ENCODE measurements around the gene ISG20. TPM values are rescaled to one million over a fixed set of nuclear protein-coding genes. Genes with fewer than 3 reads are reported as not detected.

The ISG20 gene
- polyA plus RNA-seq, 1 donor (not counting 4 experiments of a cell fraction or from before 2014, with no cell fraction given) = 8.9 TPM

DNA sequence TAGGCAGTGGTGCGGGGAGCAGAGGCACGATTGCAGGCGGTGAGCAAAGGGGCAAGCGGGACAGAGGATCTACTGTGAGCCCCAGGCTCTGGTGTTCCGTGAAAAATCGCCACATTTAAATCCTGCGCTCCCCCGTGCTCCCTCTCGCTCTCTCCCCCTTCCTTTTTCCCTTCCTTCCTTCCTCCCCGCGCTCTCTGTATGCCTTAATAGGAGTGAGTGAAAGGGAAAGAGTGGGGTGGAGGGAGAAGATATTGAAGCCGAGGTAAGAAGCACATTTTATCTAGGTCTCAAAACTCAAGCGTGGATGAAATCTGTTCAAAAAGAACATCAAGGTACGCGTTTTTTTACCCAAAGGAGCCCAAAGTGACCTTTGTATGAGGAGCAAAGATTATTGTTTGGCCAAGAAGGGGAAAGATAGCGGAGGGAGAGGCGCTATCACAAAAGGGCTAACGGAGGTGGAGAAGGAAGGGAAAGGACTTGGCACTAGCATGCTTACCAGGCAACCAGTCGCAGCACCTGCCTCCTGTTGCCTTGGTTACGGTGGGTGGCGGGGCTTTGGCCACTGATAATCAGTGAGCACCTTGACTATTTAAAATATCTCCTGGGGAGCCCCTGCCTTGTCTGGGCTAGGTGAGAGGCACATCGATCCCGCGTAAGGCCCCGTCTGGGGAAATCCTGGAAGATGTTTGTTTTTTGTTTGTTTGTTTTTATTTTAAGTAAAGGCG lies 32.6 kb upstream of the ISG20 start:
- Histone ChIP-seq H3K9me1 (ENCODE audit: control insufficient read depth, extremely low read depth, insufficient read depth, low read length) (no peaks in the 10 kb centered on the region), H2AFZ (ENCODE audit: control insufficient read depth, low read length) (no peak overlapping the region), H3K9ac (ENCODE audit: control insufficient read depth, extremely low read depth, insufficient read depth, low read length) (no peak overlapping the region), H3K9me3 (ENCODE audit: control insufficient read depth, low read depth, low read length) (no peaks in the 10 kb centered on the region), H3K36me3 (ENCODE audit: control insufficient read depth in 2 of 2, extremely low read depth in 1 of 2, insufficient read depth in 2 of 2, low read length in 2 of 2) (no peaks in the 10 kb centered on the region), H3K27me3 (ENCODE audit: control insufficient read depth, extremely low read depth, insufficient read depth, low read length) (peaks cover 60% of the 10 kb centered on the region), H3K4me1 (ENCODE audit: control insufficient read depth, extremely low read depth, insufficient read depth, low read length) (no peaks in the 10 kb centered on the region), H3K4me2 (ENCODE audit: control insufficient read depth, extremely low read depth, insufficient read depth, low read depth, low read length) (no peak overlapping the region), H3K27ac (ENCODE audit: control insufficient read depth, insufficient read depth, low read length) (no peak overlapping the region), H3K4me3 (ENCODE audit: control insufficient read depth in 2 of 3, extremely low read depth in 1 of 3, insufficient read depth in 2 of 3, low read depth in 1 of 3, low read length in 3 of 3) (no peak overlapping the region), H4K20me1 (ENCODE audit: control insufficient read depth, extremely low read depth, insufficient read depth, low read length) (no peaks in the 10 kb centered on the region), H3K79me2 (ENCODE audit: control insufficient read depth, insufficient read depth, low read length) (no peaks in the 10 kb centered on the region)
- DNase-seq (ENCODE audit: low read depth, low spot score) = no peak
- dilution Hi-C loops (cut with MboI; ENCODE audit: extremely low pct_ligation_motif_present, low sequenced_read_pairs) = no loop called here
- TF ChIP-seq, protein P1, sequence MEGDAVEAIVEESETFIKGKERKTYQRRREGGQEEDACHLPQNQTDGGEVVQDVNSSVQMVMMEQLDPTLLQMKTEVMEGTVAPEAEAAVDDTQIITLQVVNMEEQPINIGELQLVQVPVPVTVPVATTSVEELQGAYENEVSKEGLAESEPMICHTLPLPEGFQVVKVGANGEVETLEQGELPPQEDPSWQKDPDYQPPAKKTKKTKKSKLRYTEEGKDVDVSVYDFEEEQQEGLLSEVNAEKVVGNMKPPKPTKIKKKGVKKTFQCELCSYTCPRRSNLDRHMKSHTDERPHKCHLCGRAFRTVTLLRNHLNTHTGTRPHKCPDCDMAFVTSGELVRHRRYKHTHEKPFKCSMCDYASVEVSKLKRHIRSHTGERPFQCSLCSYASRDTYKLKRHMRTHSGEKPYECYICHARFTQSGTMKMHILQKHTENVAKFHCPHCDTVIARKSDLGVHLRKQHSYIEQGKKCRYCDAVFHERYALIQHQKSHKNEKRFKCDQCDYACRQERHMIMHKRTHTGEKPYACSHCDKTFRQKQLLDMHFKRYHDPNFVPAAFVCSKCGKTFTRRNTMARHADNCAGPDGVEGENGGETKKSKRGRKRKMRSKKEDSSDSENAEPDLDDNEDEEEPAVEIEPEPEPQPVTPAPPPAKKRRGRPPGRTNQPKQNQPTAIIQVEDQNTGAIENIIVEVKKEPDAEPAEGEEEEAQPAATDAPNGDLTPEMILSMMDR (optimal IDR thresholded peaks at IDR 0.05 in 1 of 3, IDR thresholded peaks at IDR 0.05 in 1 of 3, conservative IDR thresholded peaks at IDR 0.05 in 1 of 3; ENCODE audit: extremely low read depth in 1 of 3, insufficient read depth in 2 of 3, low read length in 3 of 3) = no peak
- TF ChIP-seq EZH2 (IDR thresholded peaks at IDR 0.05; ENCODE audit: low read length) = no peak
- no peak for FAIRE-seq

DNA sequence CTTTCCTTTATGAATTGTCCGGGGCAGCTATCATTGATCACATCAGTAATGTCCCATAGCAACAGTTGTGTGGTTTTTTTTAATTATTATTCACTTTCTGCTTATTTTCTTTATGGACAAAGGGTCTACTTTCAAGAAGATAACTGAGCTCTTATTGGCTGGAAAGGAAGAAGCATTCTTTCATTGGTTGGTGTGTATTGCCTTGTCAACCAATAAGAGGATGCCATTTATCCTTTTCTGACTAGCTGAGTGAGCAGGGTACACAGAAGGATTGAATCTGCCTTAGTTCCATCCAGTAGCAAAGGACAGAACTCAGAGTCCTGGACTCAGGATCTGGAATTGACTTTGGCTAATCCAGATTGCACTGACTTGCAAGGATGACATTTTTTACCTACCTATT lies 30.9 kb upstream of the ISG20 start:
- H3K4me3 ChIP-seq (ENCODE audit: control insufficient read depth in 2 of 3, extremely low read depth in 1 of 3, insufficient read depth in 2 of 3, low read depth in 1 of 3, low read length in 3 of 3) = no peak overlapping the region
- dilution Hi-C loops (cut with MboI; ENCODE audit: extremely low pct_ligation_motif_present, low sequenced_read_pairs) = no loop called here
- FAIRE-seq (no peak), DNase-seq (ENCODE audit: low read depth, low spot score) (no peak)
- H3K36me3 ChIP-seq (ENCODE audit: control insufficient read depth in 2 of 2, extremely low read depth in 1 of 2, insufficient read depth in 2 of 2, low read length in 2 of 2) = no peaks in the 10 kb centered on the region
- H3K4me2 ChIP-seq (ENCODE audit: control insufficient read depth, extremely low read depth, insufficient read depth, low read depth, low read length) = no peak overlapping the region
- TF ChIP-seq, protein P1 (optimal IDR thresholded peaks at IDR 0.05 in 1 of 3, IDR thresholded peaks at IDR 0.05 in 1 of 3, conservative IDR thresholded peaks at IDR 0.05 in 1 of 3; ENCODE audit: extremely low read depth in 1 of 3, insufficient read depth in 2 of 3, low read length in 3 of 3) = no peak
- no peak for TF ChIP-seq EZH2 (IDR thresholded peaks at IDR 0.05; ENCODE audit: low read length)
- no peaks in the 10 kb centered on the region for H3K79me2 ChIP-seq (ENCODE audit: control insufficient read depth, insufficient read depth, low read length)
- H3K27me3 ChIP-seq (ENCODE audit: control insufficient read depth, extremely low read depth, insufficient read depth, low read length) = peaks cover 60% of the 10 kb centered on the region
- no peaks in the 10 kb centered on the region for H3K9me1 ChIP-seq (ENCODE audit: control insufficient read depth, extremely low read depth, insufficient read depth, low read length)
- no peak overlapping the region for H3K27ac ChIP-seq (ENCODE audit: control insufficient read depth, insufficient read depth, low read length)
- no peaks in the 10 kb centered on the region for H4K20me1 ChIP-seq (ENCODE audit: control insufficient read depth, extremely low read depth, insufficient read depth, low read length)
- peaks cover 3% of the 10 kb centered on the region for H3K4me1 ChIP-seq (ENCODE audit: control insufficient read depth, extremely low read depth, insufficient read depth, low read length)
- no peak overlapping the region for H3K9ac ChIP-seq (ENCODE audit: control insufficient read depth, extremely low read depth, insufficient read depth, low read length)
- H2AFZ ChIP-seq (ENCODE audit: control insufficient read depth, low read length) = no peak overlapping the region
- H3K9me3 ChIP-seq (ENCODE audit: control insufficient read depth, low read depth, low read length) = no peaks in the 10 kb centered on the region

Data from keratinocyte (primary cell).